WTC11 (cell line): ENCODE results near the gene PIK3R2. TPM values are rescaled to one million over a fixed set of nuclear protein-coding genes. Genes with fewer than 3 reads are reported as not detected.
A peak's percentile ranks its signal among the peaks of the same experiment; 100 is the strongest.

ENCODE experiments used
- ATAC-seq: fragments of 200-7000 bp; cut with Tn5 transposase; 2 replicates; pipeline ENCODE4 v1.10.0; 2021; ENCODE audit warnings: mild to moderate bottlenecking, moderate library complexity
- CTCF ChIA-PET: fragments of 300-600 bp; sonication (Branson Sonifier 250); formaldehyde crosslinking; loops from one replicate; lab custom pipeline; 2021; ENCODE audit warnings: antibody characterized with exemption; lab: Charles Lee
- POLR2A ChIA-PET: fragments of 350-600 bp; sonication (Branson Sonifier 250); formaldehyde crosslinking; loops from one replicate; lab custom pipeline; 2021; ENCODE audit warnings: antibody characterized with exemption; lab: Charles Lee
- DNase-seq: peaks from one replicate; pipeline ENCODE4 v3.0.0; 2021; ENCODE audit warnings: low spot score
- H3K27ac Mint-ChIP-seq: 2 replicates; pipeline ENCODE4 v1.8.0; 2021; ENCODE audit warnings: mixed read lengths
- H3K27me3 Mint-ChIP-seq: 2 replicates; pipeline ENCODE4 v1.8.0; 2021; ENCODE audit warnings: low read depth, mild to moderate bottlenecking, moderate library complexity, mixed read lengths
- H3K36me3 Mint-ChIP-seq: 2 replicates; pipeline ENCODE4 v1.8.0; 2021; ENCODE audit warnings: mixed read lengths
- H3K4me1 Mint-ChIP-seq: 2 replicates; pipeline ENCODE4 v1.8.0; 2022; ENCODE audit warnings: mixed read lengths
- H3K4me3 Mint-ChIP-seq: 2 replicates; pipeline ENCODE4 v1.8.0; 2021; ENCODE audit warnings: mild to moderate bottlenecking, moderate library complexity, mixed read lengths
- H3K9me3 Mint-ChIP-seq: 2 replicates; pipeline ENCODE4 v1.8.0; 2021; ENCODE audit warnings: mixed read lengths
- ATF1 ChIP-seq: sonication (generic); formaldehyde crosslinking; IDR thresholded peaks from 2 replicates; pipeline ENCODE4 v1.8.1; 2023; ENCODE audit warnings: mild to moderate bottlenecking, moderate library complexity, missing genetic modification reagents
- ATF3 ChIP-seq: sonication (generic); formaldehyde crosslinking; conservative IDR thresholded peaks from 2 replicates; pipeline ENCODE4 v1.8.1; 2022; ENCODE audit warnings: mild to moderate bottlenecking, missing genetic modification reagents
- ATF6 ChIP-seq: sonication (generic); formaldehyde crosslinking; IDR thresholded peaks from 2 replicates; pipeline ENCODE4 v1.8.1; 2023; ENCODE audit warnings: mild to moderate bottlenecking, missing genetic modification reagents
- CBFB ChIP-seq: sonication (generic); formaldehyde crosslinking; IDR thresholded peaks from 2 replicates; pipeline ENCODE4 v1.8.1; 2022; ENCODE audit warnings: mild to moderate bottlenecking, low read depth, missing genetic modification reagents
- HMGXB4 ChIP-seq: sonication (generic); formaldehyde crosslinking; IDR thresholded peaks from 2 replicates; pipeline ENCODE4 v1.8.1; 2023; ENCODE audit warnings: mild to moderate bottlenecking, moderate library complexity, missing genetic modification reagents
- JAZF1 ChIP-seq: fragments of 250-450 bp; sonication (Bioruptor Pico); IDR thresholded peaks from 2 replicates; pipeline ENCODE4 v1.9.0; 2021; ENCODE audit warnings: moderate library complexity, mild to moderate bottlenecking, inconsistent platforms
- NFATC4 ChIP-seq: fragments of 250-450 bp; sonication (Bioruptor Pico); IDR thresholded peaks from 2 replicates; pipeline ENCODE4 v1.9.0; 2021; ENCODE audit warnings: mild to moderate bottlenecking
- NR1H2 ChIP-seq: sonication (generic); formaldehyde crosslinking; IDR thresholded peaks from 2 replicates; pipeline ENCODE4 v1.9.0; 2021; ENCODE audit warnings: mild to moderate bottlenecking, moderate library complexity, missing genetic modification reagents
- OVOL2 ChIP-seq: fragments of 250-450 bp; sonication (Bioruptor Pico); IDR thresholded peaks from 2 replicates; pipeline ENCODE4 v1.9.0; 2021; ENCODE audit warnings: mild to moderate bottlenecking, borderline replicate concordance
- PRRX2 ChIP-seq: fragments of 250-450 bp; sonication (Bioruptor Pico); IDR thresholded peaks from 2 replicates; pipeline ENCODE4 v1.8.0; 2021; ENCODE audit warnings: mild to moderate bottlenecking
- RORB ChIP-seq: fragments of 250-450 bp; sonication (Bioruptor Pico); IDR thresholded peaks from 2 replicates; pipeline ENCODE4 v1.9.0; 2021; ENCODE audit warnings: mild to moderate bottlenecking
- SOX15 ChIP-seq: fragments of 250-450 bp; sonication (Bioruptor Pico); IDR thresholded peaks from 2 replicates; pipeline ENCODE4 v1.9.0; 2021; ENCODE audit warnings: mild to moderate bottlenecking
- SP1 ChIP-seq: sonication (generic); formaldehyde crosslinking; conservative IDR thresholded peaks from 2 replicates; pipeline ENCODE4 v1.8.1; 2022; ENCODE audit warnings: missing genetic modification reagents
- TEAD4 ChIP-seq: sonication (generic); formaldehyde crosslinking; IDR thresholded peaks from 2 replicates; pipeline ENCODE4 v1.8.0; 2022; ENCODE audit warnings: mild to moderate bottlenecking, missing genetic modification reagents
- TP53 ChIP-seq: sonication (generic); formaldehyde crosslinking; IDR thresholded peaks from 2 replicates; pipeline ENCODE4 v1.8.1; 2023; ENCODE audit warnings: mild to moderate bottlenecking, missing genetic modification reagents
- ZMAT4 ChIP-seq: fragments of 250-450 bp; sonication (Bioruptor Pico); IDR thresholded peaks from 2 replicates; pipeline ENCODE4 v1.9.0; 2021; ENCODE audit warnings: mild to moderate bottlenecking
- ZNF425 ChIP-seq: fragments of 250-450 bp; sonication (Bioruptor Pico); conservative IDR thresholded peaks from 2 replicates; pipeline ENCODE4 v1.9.0; 2021; ENCODE audit warnings: mild to moderate bottlenecking
- total RNA-seq: library from RNA; stranded (reverse); gene quantifications from 3 replicates; pipeline ENCODE4 v1.2.3, GENCODE V29; 2021
- TF ChIP-seq, protein P1 (sequence below): sonication (generic); formaldehyde crosslinking; IDR thresholded peaks from 2 replicates; pipeline ENCODE4 v1.8.0; 2023; ENCODE audit warnings: missing genetic modification reagents, mild to moderate bottlenecking, borderline replicate concordance
- TF ChIP-seq, protein P2 (sequence below): sonication (generic); formaldehyde crosslinking; IDR thresholded peaks from 2 replicates; pipeline ENCODE4 v1.8.1; 2023; ENCODE audit warnings: mild to moderate bottlenecking, missing genetic modification reagents, moderate library complexity
- TF ChIP-seq, protein P3 (sequence below): sonication (generic); formaldehyde crosslinking; IDR thresholded peaks from 2 replicates; pipeline ENCODE4 v1.8.1; 2022; ENCODE audit warnings: low read depth, mild to moderate bottlenecking, moderate library complexity, missing genetic modification reagents, borderline replicate concordance

PIK3R2 gene
- total RNA-seq, 1 experiment from 2014 or later = 56.9 TPM

GRCh38 chr19:18144906-18145305 is 8.1 kb upstream of the PIK3R2 start:
- TF ChIP-seq JAZF1 (no peak), NR1H2 (CRISPR knock-in tag) (no peak), SOX15 (no peak), ATF3 (CRISPR knock-in tag) (no peak), ZMAT4 (CRISPR knock-in tag) (no peak), HMGXB4 (CRISPR knock-in tag) (no peak), TEAD4 (no peak)
- TF ChIP-seq, protein P1, sequence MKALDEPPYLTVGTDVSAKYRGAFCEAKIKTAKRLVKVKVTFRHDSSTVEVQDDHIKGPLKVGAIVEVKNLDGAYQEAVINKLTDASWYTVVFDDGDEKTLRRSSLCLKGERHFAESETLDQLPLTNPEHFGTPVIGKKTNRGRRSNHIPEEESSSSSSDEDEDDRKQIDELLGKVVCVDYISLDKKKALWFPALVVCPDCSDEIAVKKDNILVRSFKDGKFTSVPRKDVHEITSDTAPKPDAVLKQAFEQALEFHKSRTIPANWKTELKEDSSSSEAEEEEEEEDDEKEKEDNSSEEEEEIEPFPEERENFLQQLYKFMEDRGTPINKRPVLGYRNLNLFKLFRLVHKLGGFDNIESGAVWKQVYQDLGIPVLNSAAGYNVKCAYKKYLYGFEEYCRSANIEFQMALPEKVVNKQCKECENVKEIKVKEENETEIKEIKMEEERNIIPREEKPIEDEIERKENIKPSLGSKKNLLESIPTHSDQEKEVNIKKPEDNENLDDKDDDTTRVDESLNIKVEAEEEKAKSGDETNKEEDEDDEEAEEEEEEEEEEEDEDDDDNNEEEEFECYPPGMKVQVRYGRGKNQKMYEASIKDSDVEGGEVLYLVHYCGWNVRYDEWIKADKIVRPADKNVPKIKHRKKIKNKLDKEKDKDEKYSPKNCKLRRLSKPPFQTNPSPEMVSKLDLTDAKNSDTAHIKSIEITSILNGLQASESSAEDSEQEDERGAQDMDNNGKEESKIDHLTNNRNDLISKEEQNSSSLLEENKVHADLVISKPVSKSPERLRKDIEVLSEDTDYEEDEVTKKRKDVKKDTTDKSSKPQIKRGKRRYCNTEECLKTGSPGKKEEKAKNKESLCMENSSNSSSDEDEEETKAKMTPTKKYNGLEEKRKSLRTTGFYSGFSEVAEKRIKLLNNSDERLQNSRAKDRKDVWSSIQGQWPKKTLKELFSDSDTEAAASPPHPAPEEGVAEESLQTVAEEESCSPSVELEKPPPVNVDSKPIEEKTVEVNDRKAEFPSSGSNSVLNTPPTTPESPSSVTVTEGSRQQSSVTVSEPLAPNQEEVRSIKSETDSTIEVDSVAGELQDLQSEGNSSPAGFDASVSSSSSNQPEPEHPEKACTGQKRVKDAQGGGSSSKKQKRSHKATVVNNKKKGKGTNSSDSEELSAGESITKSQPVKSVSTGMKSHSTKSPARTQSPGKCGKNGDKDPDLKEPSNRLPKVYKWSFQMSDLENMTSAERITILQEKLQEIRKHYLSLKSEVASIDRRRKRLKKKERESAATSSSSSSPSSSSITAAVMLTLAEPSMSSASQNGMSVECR (CRISPR knock-in tag) = no peak
- TF ChIP-seq, protein P2, sequence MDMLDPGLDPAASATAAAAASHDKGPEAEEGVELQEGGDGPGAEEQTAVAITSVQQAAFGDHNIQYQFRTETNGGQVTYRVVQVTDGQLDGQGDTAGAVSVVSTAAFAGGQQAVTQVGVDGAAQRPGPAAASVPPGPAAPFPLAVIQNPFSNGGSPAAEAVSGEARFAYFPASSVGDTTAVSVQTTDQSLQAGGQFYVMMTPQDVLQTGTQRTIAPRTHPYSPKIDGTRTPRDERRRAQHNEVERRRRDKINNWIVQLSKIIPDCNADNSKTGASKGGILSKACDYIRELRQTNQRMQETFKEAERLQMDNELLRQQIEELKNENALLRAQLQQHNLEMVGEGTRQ (CRISPR knock-in tag) = no peak
- TF ChIP-seq, protein P3, sequence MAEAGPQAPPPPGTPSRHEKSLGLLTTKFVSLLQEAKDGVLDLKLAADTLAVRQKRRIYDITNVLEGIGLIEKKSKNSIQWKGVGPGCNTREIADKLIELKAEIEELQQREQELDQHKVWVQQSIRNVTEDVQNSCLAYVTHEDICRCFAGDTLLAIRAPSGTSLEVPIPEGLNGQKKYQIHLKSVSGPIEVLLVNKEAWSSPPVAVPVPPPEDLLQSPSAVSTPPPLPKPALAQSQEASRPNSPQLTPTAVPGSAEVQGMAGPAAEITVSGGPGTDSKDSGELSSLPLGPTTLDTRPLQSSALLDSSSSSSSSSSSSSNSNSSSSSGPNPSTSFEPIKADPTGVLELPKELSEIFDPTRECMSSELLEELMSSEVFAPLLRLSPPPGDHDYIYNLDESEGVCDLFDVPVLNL (CRISPR knock-in tag) = no peak
- DNase-seq (no peak), ATAC-seq (no peak)
- no peak overlapping the region for H3K4me3 Mint-ChIP-seq
- H3K4me1 Mint-ChIP-seq = no peaks in the 10 kb centered on the region
- H3K27ac Mint-ChIP-seq = peak overlapping the region; percentile 49; the same call in 1 of the 2 replicates
- H3K27me3 Mint-ChIP-seq = no peaks in the 10 kb centered on the region
- POLR2A ChIA-PET = no interaction called here
- H3K36me3 Mint-ChIP-seq = peaks cover 28% of the 10 kb centered on the region
- peaks cover 3% of the 10 kb centered on the region for H3K9me3 Mint-ChIP-seq
- CTCF ChIA-PET = interaction anchor here (1.3 to 2.7 kb wide), 4 partner anchors 13 to 32 kb away, joined by 4 to 10 read pairs (median 4); no protein-coding TSS in a partner anchor

DNA sequence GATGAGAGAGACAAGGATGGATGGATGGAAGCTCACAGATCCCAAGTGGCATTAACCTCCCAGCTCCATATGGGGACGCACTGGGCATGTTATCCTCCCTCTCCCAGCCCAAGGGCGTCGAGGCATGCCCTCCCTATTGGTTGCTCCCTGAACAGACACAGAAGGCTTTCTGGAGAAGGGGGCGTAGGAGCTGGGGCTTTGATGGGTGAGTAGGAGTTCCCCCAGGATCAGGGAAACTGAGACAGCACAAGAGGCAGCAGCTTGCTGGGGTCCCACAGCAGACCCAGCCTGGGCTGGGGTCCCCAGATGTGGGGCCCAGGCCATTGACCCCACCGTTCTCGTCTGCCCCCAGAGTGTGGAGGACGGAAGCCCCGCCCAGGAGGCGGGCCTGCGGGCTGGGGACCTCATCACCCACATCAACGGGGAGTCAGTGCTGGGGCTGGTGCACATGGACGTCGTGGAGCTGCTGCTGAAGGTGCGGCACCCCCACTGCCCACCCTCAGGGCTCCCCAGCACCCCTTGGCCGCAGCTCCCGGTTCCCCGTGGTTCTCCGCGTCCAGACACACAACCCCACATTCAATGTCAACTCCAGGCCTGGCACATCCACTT is 7.5 kb upstream of the PIK3R2 start:
- DNase-seq (no peak), ATAC-seq (no peak)
- ChIA-PET POLR2A (no interaction called here), CTCF (interaction anchor here (1.2 to 2.7 kb wide), 5 partner anchors 12 to 32 kb away, joined by 3 to 10 read pairs (median 4); no protein-coding TSS in a partner anchor)
- Mint-ChIP-seq H3K36me3 (peaks cover 25% of the 10 kb centered on the region), H3K27ac (peak overlapping the region; percentile 49; the same call in 1 of the 2 replicates), H3K4me1 (no peaks in the 10 kb centered on the region), H3K27me3 (no peaks in the 10 kb centered on the region), H3K4me3 (no peak overlapping the region), H3K9me3 (peaks cover under 1% of the 10 kb centered on the region)
- TF ChIP-seq RORB = no peak
- no peak for TF ChIP-seq ATF1 (CRISPR knock-in tag)
- no peak for TF ChIP-seq TP53 (CRISPR knock-in tag)
- TF ChIP-seq SP1 (CRISPR knock-in tag) = no peak
- no peak for TF ChIP-seq ATF6
- no peak for TF ChIP-seq JAZF1
- no peak for TF ChIP-seq SOX15
- no peak for TF ChIP-seq CBFB (CRISPR knock-in tag)
- no peak for TF ChIP-seq OVOL2 (CRISPR knock-in tag)
- no peak for TF ChIP-seq ZNF425 (CRISPR knock-in tag)
- TF ChIP-seq ZMAT4 (CRISPR knock-in tag) = no peak
- TF ChIP-seq PRRX2 (CRISPR knock-in tag) = no peak
- no peak for TF ChIP-seq NFATC4 (CRISPR knock-in tag)
